Subcutaneous adipose tissue (tissue), 4 donors: ENCODE results near the gene BCL2. TPM values are rescaled to one million over a fixed set of nuclear protein-coding genes. Genes with fewer than 3 reads are reported as not detected.

Experiments used
- total RNA-seq, 4 donors: library from RNA; depleted of rRNA; stranded (reverse); fragments of >200 nt; gene quantifications; one replicate each; pipeline ENCODE4 v1.1.0, GENCODE V29; 2016
- TF ChIP-seq, protein P1 (sequence below): fragments of 450-650 bp; IDR thresholded peaks from one replicate; pipeline ENCODE4 v1.5.1; 2016; ENCODE audit warnings: low read depth, mild to moderate bottlenecking, control low read depth, antibody characterized with exemption, moderate library complexity

Gene BCL2
- total RNA-seq, 4 donors from 2014 or later = 50.3 to 82.5 (median 55.9) TPM

DNA sequence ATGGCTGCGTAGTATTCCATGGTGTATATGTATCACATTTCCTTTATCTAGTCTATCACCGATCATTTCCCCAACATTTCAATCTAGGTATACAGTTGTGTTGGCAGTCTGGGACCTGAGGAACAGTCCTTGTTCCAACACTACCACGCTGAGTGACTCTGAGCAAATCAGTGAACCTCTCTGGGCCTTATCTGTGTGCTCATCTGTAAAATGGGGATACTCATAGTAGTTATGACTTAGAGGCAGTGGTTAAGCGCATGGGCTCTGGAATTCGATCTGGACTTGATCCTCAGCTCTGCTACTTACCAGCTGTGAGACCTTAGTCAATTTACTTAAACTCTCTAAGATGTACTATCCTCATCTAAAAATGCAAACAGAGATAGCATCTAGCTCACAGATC lies 85.1 kb downstream of the BCL2 start:
- TF ChIP-seq, protein P1, sequence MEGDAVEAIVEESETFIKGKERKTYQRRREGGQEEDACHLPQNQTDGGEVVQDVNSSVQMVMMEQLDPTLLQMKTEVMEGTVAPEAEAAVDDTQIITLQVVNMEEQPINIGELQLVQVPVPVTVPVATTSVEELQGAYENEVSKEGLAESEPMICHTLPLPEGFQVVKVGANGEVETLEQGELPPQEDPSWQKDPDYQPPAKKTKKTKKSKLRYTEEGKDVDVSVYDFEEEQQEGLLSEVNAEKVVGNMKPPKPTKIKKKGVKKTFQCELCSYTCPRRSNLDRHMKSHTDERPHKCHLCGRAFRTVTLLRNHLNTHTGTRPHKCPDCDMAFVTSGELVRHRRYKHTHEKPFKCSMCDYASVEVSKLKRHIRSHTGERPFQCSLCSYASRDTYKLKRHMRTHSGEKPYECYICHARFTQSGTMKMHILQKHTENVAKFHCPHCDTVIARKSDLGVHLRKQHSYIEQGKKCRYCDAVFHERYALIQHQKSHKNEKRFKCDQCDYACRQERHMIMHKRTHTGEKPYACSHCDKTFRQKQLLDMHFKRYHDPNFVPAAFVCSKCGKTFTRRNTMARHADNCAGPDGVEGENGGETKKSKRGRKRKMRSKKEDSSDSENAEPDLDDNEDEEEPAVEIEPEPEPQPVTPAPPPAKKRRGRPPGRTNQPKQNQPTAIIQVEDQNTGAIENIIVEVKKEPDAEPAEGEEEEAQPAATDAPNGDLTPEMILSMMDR = no peak

DNA sequence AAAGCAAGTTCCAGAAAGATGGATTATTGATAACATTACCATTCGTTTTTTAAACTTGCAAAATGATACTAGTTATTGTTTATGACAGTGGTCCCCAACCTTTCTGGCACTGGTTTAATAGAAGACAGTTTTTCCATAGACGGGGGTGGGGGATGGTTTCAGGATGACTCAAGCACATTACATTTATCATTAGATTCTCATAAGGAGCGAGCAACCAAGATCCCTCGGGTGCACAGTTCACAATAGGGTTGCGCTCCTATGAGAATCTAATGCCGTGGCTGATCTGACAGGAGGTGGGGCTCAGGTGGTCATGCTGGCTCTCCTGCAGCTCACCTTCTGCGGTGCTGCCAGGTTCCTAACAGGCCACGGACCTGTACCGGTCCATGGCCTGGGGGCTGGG lies 86.2 kb downstream of the BCL2 start:
- TF ChIP-seq, protein P1 = no peak

DNA sequence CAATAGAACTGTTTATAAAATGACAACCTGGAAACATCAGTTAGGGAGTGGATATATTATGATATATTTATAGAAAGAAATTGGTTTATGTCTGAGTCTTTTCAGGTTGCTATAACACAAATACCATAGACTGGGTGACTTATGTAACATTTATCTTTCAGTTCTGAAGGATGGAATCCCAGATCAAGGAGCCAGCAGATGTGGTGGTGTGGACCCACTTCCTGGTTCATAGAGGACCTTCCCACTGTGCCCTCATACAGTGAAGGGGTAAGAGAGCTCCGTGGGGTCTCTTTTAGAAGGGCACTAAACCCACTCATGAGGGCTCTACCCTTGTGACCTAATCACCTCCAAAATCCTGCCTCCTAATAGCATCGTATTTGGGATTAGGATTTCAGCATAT lies 86.7 kb downstream of the BCL2 start:
- TF ChIP-seq, protein P1 = no peak

DNA sequence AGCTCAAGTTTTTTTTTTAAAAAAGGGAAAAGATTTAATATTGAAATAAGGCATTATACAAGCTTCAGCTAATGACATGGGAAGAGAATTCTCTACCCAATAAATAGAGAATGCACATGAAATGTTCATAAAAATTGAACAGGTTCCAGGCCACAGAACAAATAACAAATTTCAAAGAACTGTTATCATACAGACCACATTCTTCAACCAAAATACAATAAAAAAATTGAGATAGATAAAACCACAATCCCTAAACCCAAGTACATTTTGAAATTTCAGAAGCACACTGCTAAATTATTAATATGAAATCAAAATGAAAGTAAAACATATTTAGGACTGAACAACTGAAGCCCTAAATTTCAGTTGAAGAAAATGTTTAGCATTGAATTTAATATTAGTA lies 89.6 kb downstream of the BCL2 start:
- TF ChIP-seq, protein P1 = no peak

DNA sequence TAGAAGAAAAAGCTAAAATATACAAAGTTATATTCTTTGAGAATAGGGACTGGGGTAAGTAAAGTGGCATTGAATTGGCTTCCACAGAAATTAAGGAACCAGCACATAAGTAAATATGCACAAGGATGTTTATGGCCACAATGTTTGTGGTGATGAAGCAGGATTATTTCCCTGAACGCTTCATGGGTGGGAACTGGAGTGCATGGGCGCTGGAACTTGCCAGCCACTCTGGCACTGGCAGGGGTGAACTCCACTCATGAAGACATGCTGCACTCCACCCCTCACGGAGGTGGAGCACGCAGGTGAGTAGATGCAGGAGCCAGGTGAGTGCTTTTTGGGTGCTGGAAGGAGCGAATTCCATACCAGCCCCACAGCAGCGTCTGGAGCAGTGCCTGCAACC lies 94.1 kb downstream of the BCL2 start:
- TF ChIP-seq, protein P1 = no peak

DNA sequence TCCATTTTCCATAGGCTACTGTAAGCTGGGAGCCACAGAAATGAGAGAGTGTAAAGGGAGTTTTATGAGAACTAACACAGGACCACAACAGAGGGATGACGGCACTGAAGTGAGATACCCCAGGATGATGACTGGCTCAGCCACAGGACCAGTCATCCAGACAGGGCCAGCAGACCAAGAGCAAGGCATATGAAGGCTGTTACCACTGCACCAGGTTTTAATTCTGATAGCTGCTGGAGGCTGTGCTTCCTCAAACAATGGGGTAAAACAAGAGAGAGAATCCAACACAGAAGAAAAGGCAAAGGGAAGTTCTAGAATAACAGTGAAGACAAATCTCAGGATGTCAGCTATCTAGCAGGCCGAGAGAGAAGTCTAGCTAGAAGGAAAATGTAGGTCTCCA lies 94.9 kb downstream of the BCL2 start:
- TF ChIP-seq, protein P1 = no peak

DNA sequence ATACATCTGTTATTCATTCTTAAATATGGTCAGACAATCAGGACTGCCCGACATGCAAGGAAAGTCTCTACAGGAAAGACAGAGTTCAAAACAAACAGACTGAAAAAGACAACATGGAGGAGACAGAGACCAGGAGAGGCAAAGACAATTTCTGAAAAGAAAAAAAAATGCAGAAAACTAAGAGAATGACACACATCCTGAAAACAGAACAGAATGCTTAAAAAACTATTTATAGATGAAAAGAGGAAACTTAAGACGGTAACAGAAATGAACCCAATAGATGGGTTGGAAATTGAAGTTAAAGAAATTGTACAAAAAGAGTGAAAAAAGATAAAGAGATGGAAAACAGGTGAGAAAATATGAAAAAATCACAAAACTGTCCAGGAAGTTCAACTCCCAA lies 95.7 kb downstream of the BCL2 start:
- TF ChIP-seq, protein P1 = no peak
